Measurements from ENCODE around the gene CSAG3. TPM values are rescaled to one million over a fixed set of nuclear protein-coding genes. Genes with fewer than 3 reads are reported as not detected.
"Not testable (repeated sequence)": the region's sequence is repeated elsewhere in the genome, so short reads cannot be mapped to it uniquely, and the experiment has no call there.

Gene CSAG3
- total and polyA plus RNA-seq, 2 experiments from 2014 or later, result not detected

DNA sequence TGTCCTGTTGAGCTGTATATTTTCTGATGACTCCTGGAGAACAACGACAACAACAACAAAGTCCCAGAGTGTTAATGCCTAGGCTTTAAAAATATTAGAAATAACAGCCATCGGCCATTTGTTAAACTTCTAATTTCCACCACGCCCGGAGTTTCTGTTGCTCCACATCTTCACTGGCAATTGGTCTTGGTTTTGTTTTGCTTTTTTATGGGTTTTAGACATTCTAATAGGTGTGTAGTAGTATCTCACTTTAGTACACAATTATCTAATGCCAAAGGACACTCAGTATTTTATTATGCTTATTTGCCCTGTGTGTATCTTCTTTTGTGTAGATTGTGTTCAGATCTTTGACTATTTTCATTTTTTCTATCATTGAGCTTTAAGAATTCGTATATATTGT, 20.5 kb upstream of the CSAG3 start:
- H3K9ac ChIP-seq, result no peak overlapping the region
- H3K4me1 ChIP-seq (ENCODE audit: insufficient read depth), result no peaks in the 10 kb centered on the region
- no peaks in the 10 kb centered on the region for H3K9me3 ChIP-seq (ENCODE audit: low read depth)
- H2AFZ ChIP-seq, result no peak overlapping the region
- no peaks in the 10 kb centered on the region for H3K36me3 ChIP-seq (ENCODE audit: low read depth)
- no peak overlapping the region for H3K27ac ChIP-seq
- H3K79me2 ChIP-seq (ENCODE audit: insufficient read depth), result no peaks in the 10 kb centered on the region
- no peak overlapping the region for H3K4me2 ChIP-seq (ENCODE audit: unreplicated experiment)
- H3K9me2 ChIP-seq (ENCODE audit: insufficient read depth), result no peaks in the 10 kb centered on the region
- no peak for DNase-seq
- H3F3A ChIP-seq (ENCODE audit: insufficient read depth), result no peaks in the 10 kb centered on the region
- H3K27me3 ChIP-seq (replicated peaks; ENCODE audit: insufficient read depth), result no peaks in the 10 kb centered on the region
- no peaks in the 10 kb centered on the region for H4K20me1 ChIP-seq (ENCODE audit: insufficient read depth)
- 18 to 36% methylated on average over 4 to 5 of the region's 5 CpGs for WGBS, 2 experiments (ENCODE audit: low coverage in 1 of 2, low lambda C conversion rate in 2 of 2, missing lambda C conversion rate in 2 of 2)
- H3K4me3 ChIP-seq, result no peak overlapping the region
- TF ChIP-seq EZH2phosphoT487 (IDR thresholded peaks at IDR 0.05; ENCODE audit: insufficient read depth, low read depth) (no peak), EZH2 (IDR thresholded peaks at IDR 0.05; ENCODE audit: insufficient read depth, poor library complexity, severe bottlenecking) (no peak)
- in situ Hi-C loops (cut with MboI), result no loop called here

- H3F3A ChIP-seq (ENCODE audit: insufficient read depth); H3K36me3 ChIP-seq (ENCODE audit: low read depth); in situ Hi-C loops (cut with MboI); H3K9ac ChIP-seq; H3K9me3 ChIP-seq (ENCODE audit: low read depth); H3K79me2 ChIP-seq (ENCODE audit: insufficient read depth); H3K4me1 ChIP-seq (ENCODE audit: insufficient read depth); DNase-seq; H2AFZ ChIP-seq; H3K4me3 ChIP-seq; H3K27me3 ChIP-seq (replicated peaks; ENCODE audit: insufficient read depth); H3K9me2 ChIP-seq (ENCODE audit: insufficient read depth); H4K20me1 ChIP-seq (ENCODE audit: insufficient read depth); H3K27ac ChIP-seq; H3K4me2 ChIP-seq (ENCODE audit: unreplicated experiment): not testable (repeated sequence)
- WGBS, 2 experiments (ENCODE audit: low coverage in 1 of 2, low lambda C conversion rate in 2 of 2, missing lambda C conversion rate in 2 of 2), result no CpG with 5 or more reads among the region's 35 CpGs
Observed at GRCh38 chrX:152753686-152754650, 5.0 kb upstream of the CSAG3 start, which contains the start of gene MAGEA2. TSS of gene MAGEA2 (minus strand) at chrX:152753842. CDS start at chrX:152751363, 2,479 bp downstream.

- no CpG with 5 or more reads among the region's 5 CpGs for WGBS, 2 experiments (ENCODE audit: low coverage in 1 of 2, low lambda C conversion rate in 2 of 2, missing lambda C conversion rate in 2 of 2)
- H3K9ac ChIP-seq; H4K20me1 ChIP-seq (ENCODE audit: insufficient read depth); H3K4me1 ChIP-seq (ENCODE audit: insufficient read depth); H3K36me3 ChIP-seq (ENCODE audit: low read depth); H3K9me3 ChIP-seq (ENCODE audit: low read depth); H2AFZ ChIP-seq; H3K4me2 ChIP-seq (ENCODE audit: unreplicated experiment); H3K79me2 ChIP-seq (ENCODE audit: insufficient read depth); H3K9me2 ChIP-seq (ENCODE audit: insufficient read depth); H3K27me3 ChIP-seq (replicated peaks; ENCODE audit: insufficient read depth); H3K27ac ChIP-seq; in situ Hi-C loops (cut with MboI); H3F3A ChIP-seq (ENCODE audit: insufficient read depth); H3K4me3 ChIP-seq; DNase-seq: not testable (repeated sequence)
Observed at GRCh38 chrX:152754871-152755270, 4.1 kb upstream of the CSAG3 start.

GRCh38 chrX:152759544-152759943, 526 bp downstream of the CSAG3 start:
- H3K4me2 ChIP-seq (ENCODE audit: unreplicated experiment); H3K27ac ChIP-seq; H3K79me2 ChIP-seq (ENCODE audit: insufficient read depth); H3K36me3 ChIP-seq (ENCODE audit: low read depth); H4K20me1 ChIP-seq (ENCODE audit: insufficient read depth); H3K9me3 ChIP-seq (ENCODE audit: low read depth); DNase-seq; H2AFZ ChIP-seq; H3K4me1 ChIP-seq (ENCODE audit: insufficient read depth); H3K9me2 ChIP-seq (ENCODE audit: insufficient read depth); H3K27me3 ChIP-seq (replicated peaks; ENCODE audit: insufficient read depth); H3F3A ChIP-seq (ENCODE audit: insufficient read depth); in situ Hi-C loops (cut with MboI); H3K4me3 ChIP-seq; H3K9ac ChIP-seq: not testable (repeated sequence)
- WGBS, 2 experiments (ENCODE audit: low coverage in 1 of 2, low lambda C conversion rate in 2 of 2, missing lambda C conversion rate in 2 of 2), result 24 to 35% methylated on average over 2 to 5 of the region's 7 CpGs

DNA sequence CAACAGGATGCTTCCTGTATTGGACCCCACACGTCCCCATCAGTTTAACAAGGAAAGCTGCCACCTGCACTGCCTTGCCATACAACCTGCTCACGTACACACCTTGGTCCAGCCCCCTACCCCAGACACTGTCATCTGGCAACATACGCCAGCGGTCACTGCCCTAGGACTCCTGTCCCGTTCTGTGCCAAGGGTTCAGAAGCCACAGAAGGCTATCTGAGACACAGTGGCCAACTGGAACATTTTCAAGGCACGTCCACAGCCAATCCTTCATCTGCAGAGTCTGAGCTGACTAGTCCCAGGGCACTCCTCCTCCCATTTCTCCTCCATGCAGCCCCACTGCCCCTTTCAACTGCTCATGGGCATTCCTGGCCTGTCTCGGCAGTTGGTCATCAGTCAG, 2.6 kb downstream of the CSAG3 start:
- H3K9me2 ChIP-seq (ENCODE audit: insufficient read depth); H3K27ac ChIP-seq; H3K4me1 ChIP-seq (ENCODE audit: insufficient read depth); H3K9me3 ChIP-seq (ENCODE audit: low read depth); H3K4me3 ChIP-seq; H3K79me2 ChIP-seq (ENCODE audit: insufficient read depth); H3F3A ChIP-seq (ENCODE audit: insufficient read depth); DNase-seq; H2AFZ ChIP-seq; H3K9ac ChIP-seq; H4K20me1 ChIP-seq (ENCODE audit: insufficient read depth); H3K36me3 ChIP-seq (ENCODE audit: low read depth); H3K27me3 ChIP-seq (replicated peaks; ENCODE audit: insufficient read depth); H3K4me2 ChIP-seq (ENCODE audit: unreplicated experiment); in situ Hi-C loops (cut with MboI): not testable (repeated sequence)
- 41% methylated on average over 4 of the region's 7 CpGs; no CpG with 5 or more reads in 1 of the 2 experiments for WGBS, 2 experiments (ENCODE audit: low coverage in 1 of 2, low lambda C conversion rate in 2 of 2, missing lambda C conversion rate in 2 of 2)

DNA sequence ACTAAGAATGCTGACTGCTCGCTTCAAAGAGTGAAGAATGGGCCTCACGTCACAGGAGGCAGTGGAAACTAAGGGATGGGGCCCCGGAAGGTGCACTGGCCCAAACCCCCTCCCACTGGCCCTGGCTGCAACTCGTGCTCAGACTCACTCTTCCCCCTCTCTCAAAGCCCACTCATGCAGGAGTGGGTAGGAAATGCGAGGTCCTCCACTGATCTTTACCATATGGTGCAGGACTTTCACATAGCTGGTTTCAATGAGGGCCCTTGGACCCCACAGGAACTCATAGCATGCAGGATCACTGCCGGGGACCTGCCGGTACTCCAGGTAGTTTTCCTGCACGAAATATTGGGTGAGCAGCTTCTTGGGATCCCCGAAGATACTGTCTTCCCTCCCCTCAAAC, 7.5 kb downstream of the CSAG3 start:
- H4K20me1 ChIP-seq (ENCODE audit: insufficient read depth); H3F3A ChIP-seq (ENCODE audit: insufficient read depth); H3K4me3 ChIP-seq; H3K9me3 ChIP-seq (ENCODE audit: low read depth); in situ Hi-C loops (cut with MboI); H3K79me2 ChIP-seq (ENCODE audit: insufficient read depth); H3K4me1 ChIP-seq (ENCODE audit: insufficient read depth); H3K9me2 ChIP-seq (ENCODE audit: insufficient read depth); H3K27me3 ChIP-seq (replicated peaks; ENCODE audit: insufficient read depth); H3K9ac ChIP-seq; H2AFZ ChIP-seq; H3K4me2 ChIP-seq (ENCODE audit: unreplicated experiment); DNase-seq; H3K27ac ChIP-seq; H3K36me3 ChIP-seq (ENCODE audit: low read depth): not testable (repeated sequence)
- 12 to 29% methylated on average over 5 to 8 of the region's 9 CpGs for WGBS, 2 experiments (ENCODE audit: low coverage in 1 of 2, low lambda C conversion rate in 2 of 2, missing lambda C conversion rate in 2 of 2)

DNA sequence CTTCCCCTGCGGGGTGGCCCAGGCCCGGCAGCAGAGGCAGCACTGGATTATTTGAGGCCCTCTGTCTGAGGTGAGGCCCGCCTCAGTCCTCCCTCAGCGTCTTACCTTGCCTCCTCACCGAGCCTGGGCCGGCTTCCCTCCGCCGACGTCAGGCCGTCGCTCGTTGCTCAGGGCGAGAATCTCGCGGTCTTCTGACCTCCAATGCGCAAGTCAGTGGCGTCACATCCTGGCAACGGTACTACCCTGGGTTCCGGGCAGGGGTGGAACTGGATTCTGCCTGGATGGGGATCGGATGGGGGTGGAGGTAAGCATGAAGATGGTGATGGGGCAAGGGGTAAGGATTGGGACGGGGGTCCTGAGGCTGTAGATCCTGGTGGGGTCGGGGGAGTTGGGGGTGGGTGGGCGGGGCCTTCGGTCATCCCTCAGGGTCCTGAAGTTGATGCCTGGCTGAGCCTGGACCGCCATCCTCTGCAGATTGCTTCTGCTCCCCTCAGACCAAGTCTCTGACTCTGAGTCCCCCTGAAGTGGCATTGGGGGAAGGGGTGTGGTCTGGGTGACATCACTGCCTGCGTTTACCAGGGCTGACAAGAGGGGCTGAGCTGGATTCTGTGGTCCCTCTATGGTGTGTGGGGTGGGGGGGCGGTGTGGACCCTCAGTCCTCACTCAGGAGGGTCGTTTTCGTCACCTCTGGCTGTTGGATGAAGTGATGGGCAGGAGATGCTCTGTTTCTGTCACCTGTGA, 10.7 kb downstream of the CSAG3 start, which contains the start of gene MAGEA6:
TSS of gene MAGEA6 (minus strand) at position 141 of the 741 bp plus-strand sequence. CDS start 2,039 bp downstream, outside the sequence.
- H3K27ac ChIP-seq; H3K9ac ChIP-seq; H3K9me3 ChIP-seq (ENCODE audit: low read depth); H3K27me3 ChIP-seq (replicated peaks; ENCODE audit: insufficient read depth); DNase-seq; H2AFZ ChIP-seq; H3K79me2 ChIP-seq (ENCODE audit: insufficient read depth); H4K20me1 ChIP-seq (ENCODE audit: insufficient read depth); H3K9me2 ChIP-seq (ENCODE audit: insufficient read depth); H3K4me3 ChIP-seq; in situ Hi-C loops (cut with MboI); H3K4me1 ChIP-seq (ENCODE audit: insufficient read depth); H3K36me3 ChIP-seq (ENCODE audit: low read depth); H3F3A ChIP-seq (ENCODE audit: insufficient read depth); H3K4me2 ChIP-seq (ENCODE audit: unreplicated experiment): not testable (repeated sequence)
- WGBS, 2 experiments (ENCODE audit: low coverage in 1 of 2, low lambda C conversion rate in 2 of 2, missing lambda C conversion rate in 2 of 2), result no CpG with 5 or more reads among the region's 29 CpGs
